Osteocyte (in vitro differentiated cells): Measurements from ENCODE around the gene SNHG17. TPM values are rescaled to one million over a fixed set of nuclear protein-coding genes. Genes with fewer than 3 reads are reported as not detected.

Source experiments
- DNase-seq: peaks from one replicate; pipeline ENCODE4 v3.0.0; 2021; ENCODE audit warnings: mixed read lengths; ENCODE audit not compliant: unreplicated experiment; ENCODE audit errors: extremely low spot score
- H3K27ac Mint-ChIP-seq: one replicate; pipeline ENCODE4 v1.8.0; 2021; ENCODE audit warnings: mild to moderate bottlenecking, mixed read lengths; ENCODE audit not compliant: unreplicated experiment
- H3K27me3 Mint-ChIP-seq: one replicate; pipeline ENCODE4 v1.8.0; 2021; ENCODE audit warnings: mixed read lengths; ENCODE audit not compliant: unreplicated experiment
- H3K36me3 Mint-ChIP-seq: one replicate; pipeline ENCODE4 v1.8.0; 2021; ENCODE audit warnings: mixed read lengths; ENCODE audit not compliant: unreplicated experiment
- H3K4me1 Mint-ChIP-seq: one replicate; pipeline ENCODE4 v1.8.0; 2021; ENCODE audit warnings: mixed read lengths; ENCODE audit not compliant: unreplicated experiment
- H3K4me3 Mint-ChIP-seq: one replicate; pipeline ENCODE4 v1.8.0; 2021; ENCODE audit warnings: mild to moderate bottlenecking, moderate library complexity, mixed read lengths; ENCODE audit not compliant: unreplicated experiment
- H3K9me3 Mint-ChIP-seq: one replicate; pipeline ENCODE4 v1.8.0; 2021; ENCODE audit warnings: mixed read lengths; ENCODE audit not compliant: unreplicated experiment
- CTCF ChIP-seq: fragments of 200-600 bp; sonication (generic); IDR thresholded peaks from 2 replicates; pipeline ENCODE4 v1.5.0; 2021; ENCODE audit warnings: antibody characterized with exemption, mild to moderate bottlenecking, moderate library complexity
- total RNA-seq: library from RNA; stranded (reverse); gene quantifications from 2 replicates; pipeline ENCODE4 v1.2.1, GENCODE V29; 2021

The SNHG17 gene
- total RNA-seq, 1 donor from 2014 or later: 29.6 TPM

- no peak for TF ChIP-seq CTCF
- no peaks in the 10 kb centered on the region for H3K27me3 Mint-ChIP-seq
- no peak for DNase-seq
- no peak overlapping the region for H3K4me3 Mint-ChIP-seq
- H3K9me3 Mint-ChIP-seq: no peaks in the 10 kb centered on the region
- no peak overlapping the region for H3K27ac Mint-ChIP-seq
- H3K4me1 Mint-ChIP-seq: peaks cover 28% of the 10 kb centered on the region
- peaks cover 35% of the 10 kb centered on the region for H3K36me3 Mint-ChIP-seq
Measured at GRCh38 chr20:38432292-38432691, 2.8 kb downstream of the SNHG17 start.

GRCh38 chr20:38430679-38431325 is 4.3 kb downstream of the SNHG17 start:
- H3K4me1 Mint-ChIP-seq: peaks cover 43% of the 10 kb centered on the region
- peaks cover 41% of the 10 kb centered on the region for H3K36me3 Mint-ChIP-seq
- H3K27ac Mint-ChIP-seq: no peak overlapping the region
- no peak for DNase-seq
- no peaks in the 10 kb centered on the region for H3K27me3 Mint-ChIP-seq
- no peaks in the 10 kb centered on the region for H3K9me3 Mint-ChIP-seq
- H3K4me3 Mint-ChIP-seq: no peak overlapping the region
- no peak for TF ChIP-seq CTCF

- H3K4me3 Mint-ChIP-seq: no peak overlapping the region
- no peaks in the 10 kb centered on the region for H3K9me3 Mint-ChIP-seq
- H3K4me1 Mint-ChIP-seq: peaks cover 36% of the 10 kb centered on the region
- H3K27me3 Mint-ChIP-seq: no peaks in the 10 kb centered on the region
- peaks cover 47% of the 10 kb centered on the region for H3K36me3 Mint-ChIP-seq
- TF ChIP-seq CTCF: no peak
- no peak for DNase-seq
- no peak overlapping the region for H3K27ac Mint-ChIP-seq
Measured at GRCh38 chr20:38429301-38429700, 5.8 kb downstream of the SNHG17 start.

GRCh38 chr20:38428800-38429199 is 6.3 kb downstream of the SNHG17 start:
- no peak for DNase-seq
- Mint-ChIP-seq H3K36me3 (peaks cover 49% of the 10 kb centered on the region), H3K4me3 (no peak overlapping the region), H3K27ac (no peak overlapping the region), H3K9me3 (no peaks in the 10 kb centered on the region), H3K27me3 (no peaks in the 10 kb centered on the region), H3K4me1 (peaks cover 31% of the 10 kb centered on the region)
- TF ChIP-seq CTCF: no peak

- H3K36me3 Mint-ChIP-seq: peaks cover 49% of the 10 kb centered on the region
- DNase-seq: no peak
- no peak overlapping the region for H3K27ac Mint-ChIP-seq
- TF ChIP-seq CTCF: no peak
- no peaks in the 10 kb centered on the region for H3K9me3 Mint-ChIP-seq
- H3K4me1 Mint-ChIP-seq: peaks cover 26% of the 10 kb centered on the region
- no peak overlapping the region for H3K4me3 Mint-ChIP-seq
- H3K27me3 Mint-ChIP-seq: no peaks in the 10 kb centered on the region
Measured at GRCh38 chr20:38427655-38428023, 7.5 kb downstream of the SNHG17 start.
